Body of pancreas (tissue), 4 donors: ENCODE data around the gene CCSAP. TPM values are rescaled to one million over a fixed set of nuclear protein-coding genes. Genes with fewer than 3 reads are reported as not detected.

Experiments used
- ATAC-seq: fragments of 150-250 bp; one replicate; pipeline ENCODE4 v1.9.1; 2016
- DNase-seq, 4 donors: peaks; one replicate each; pipeline ENCODE4 v3.0.0-alpha.2; 2019
- H3K27ac ChIP-seq, 4 donors: fragments of 200-600 bp; sonication (generic); 1 replicate in 3 of 4; 2 replicates in 1 of 4; pipeline versions ENCODE4 v1.5.1 to v1.6.1; 2016 to 2019; ENCODE audit warnings: mild to moderate bottlenecking in 1 of 4, mixed read lengths in 1 of 4, moderate library complexity in 1 of 4
- H3K27me3 ChIP-seq, 2 donors: fragments of 200-600 bp; sonication (generic); one replicate each; pipeline ENCODE4 v1.6.0; 2016; ENCODE audit warnings: mild to moderate bottlenecking in 1 of 2
- H3K36me3 ChIP-seq, 2 donors: fragments of 200-600 bp; sonication (generic); replicated peaks in 1 of 2; 2 replicates each; pipeline ENCODE4 v1.5.1; 2016; ENCODE audit warnings: low read depth in 2 of 2; ENCODE audit not compliant: insufficient read depth in 1 of 2
- H3K4me1 ChIP-seq: fragments of 200-600 bp; sonication (generic); one replicate; pipeline ENCODE4 v1.6.0; 2016
- H3K4me3 ChIP-seq, 2 donors: fragments of 200-600 bp; sonication (generic); 1 replicate in 1 of 2; 2 replicates in 1 of 2; pipeline ENCODE4 v1.5.1; 2016 to 2019
- H3K9me3 ChIP-seq, 3 donors: fragments of 200-600 bp; sonication (generic); 1 replicate in 2 of 3; 2 replicates in 1 of 3; pipeline ENCODE4 v1.5.1; 2016
- CTCF ChIP-seq, 7 experiments: fragments of 450-650 bp in 4 of 7; fragments of 200-600 bp in 3 of 7; sonication (generic) in 3 of 7; IDR thresholded peaks; one replicate each; pipeline ENCODE4 v1.5.1; 2016 to 2019; ENCODE audit warnings: antibody characterized with exemption in 7 of 7
- POLR2A ChIP-seq, 3 donors: fragments of 450-650 bp; IDR thresholded peaks; one replicate each; pipeline ENCODE4 v1.6.1; 2016; ENCODE audit warnings: antibody characterized with exemption in 3 of 3, mild to moderate bottlenecking in 2 of 3
- WGBS, 2 donors: methylation state at CpG; one replicate each; pipeline ENCODE4 v1.1.5; 2017; 5-methylcytosine and 5-hydroxymethylcytosine counted together
- intact Hi-C: fragments of 100-400 bp; cut with DNase I; formaldehyde crosslinking; loops from one replicate; pipeline ENCODE4 v1.15.1; 2023
- total RNA-seq, 2 donors: library from RNA; depleted of rRNA; stranded (reverse); fragments of >200 nt; gene quantifications; one replicate each; pipeline ENCODE4 v1.1.0, GENCODE V29; 2016

Gene CCSAP
- total RNA-seq, 2 donors from 2014 or later: 1.6 to 2.0 TPM

DNA sequence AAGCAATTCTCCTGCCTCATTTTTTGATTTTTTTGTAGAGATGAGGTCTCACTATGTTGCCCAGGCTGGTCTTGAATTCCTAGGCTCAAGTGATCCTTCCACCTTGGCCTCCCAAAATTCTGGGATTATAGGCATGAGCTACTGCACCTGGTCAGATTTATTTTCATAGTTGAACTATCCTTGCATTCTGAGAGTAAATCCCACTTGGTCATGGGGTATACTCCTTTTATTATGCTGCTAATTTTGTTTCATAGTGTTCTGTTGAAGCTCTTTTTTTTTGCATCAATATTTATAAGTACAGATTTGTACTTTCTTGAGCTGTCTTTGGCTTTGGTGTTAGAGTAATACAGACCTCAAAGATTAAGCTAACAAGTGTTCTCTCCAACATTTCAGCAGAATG is 12.8 kb upstream of the CCSAP start:
- H3K9me3 ChIP-seq: no peaks in the 10 kb centered on the region
- intact Hi-C loops: no loop called here
- no peak for TF ChIP-seq CTCF (IDR thresholded peaks at IDR 0.05)
- TF ChIP-seq POLR2A (IDR thresholded peaks at IDR 0.05): no peak
- H3K4me1 ChIP-seq: no peaks in the 10 kb centered on the region
- H3K27me3 ChIP-seq: no peaks in the 10 kb centered on the region
- no peak overlapping the region for H3K4me3 ChIP-seq
- no peak for ATAC-seq
- no peak for DNase-seq
- no peak overlapping the region for H3K27ac ChIP-seq
- no peaks in the 10 kb centered on the region for H3K36me3 ChIP-seq

- Histone ChIP-seq H3K27me3 (no peaks in the 10 kb centered on the region), H3K4me3 (no peak overlapping the region), H3K36me3 (no peaks in the 10 kb centered on the region), H3K27ac (no peak overlapping the region), H3K9me3 (no peaks in the 10 kb centered on the region), H3K4me1 (no peaks in the 10 kb centered on the region)
- TF ChIP-seq CTCF (IDR thresholded peaks at IDR 0.05) (no peak), POLR2A (IDR thresholded peaks at IDR 0.05) (no peak)
- DNase-seq: no peak
- intact Hi-C loops: no loop called here
- no peak for ATAC-seq
Observed at GRCh38 chr1:229354226-229354625, 11.4 kb upstream of the CCSAP start.

- no peaks in the 10 kb centered on the region for H3K9me3 ChIP-seq
- DNase-seq (no peak), ATAC-seq (no peak)
- no peak overlapping the region for H3K4me3 ChIP-seq
- intact Hi-C loops: no loop called here
- H3K36me3 ChIP-seq: no peaks in the 10 kb centered on the region
- 68 to 75% methylated on average over 2 of the region's 2 CpGs for WGBS, 2 donors
- H3K27me3 ChIP-seq: no peaks in the 10 kb centered on the region
- no peaks in the 10 kb centered on the region for H3K4me1 ChIP-seq
- TF ChIP-seq POLR2A (IDR thresholded peaks at IDR 0.05) (no peak), CTCF (IDR thresholded peaks at IDR 0.05) (no peak)
- no peak overlapping the region for H3K27ac ChIP-seq
Observed at GRCh38 chr1:229352975-229353374, 10.1 kb upstream of the CCSAP start.

DNA sequence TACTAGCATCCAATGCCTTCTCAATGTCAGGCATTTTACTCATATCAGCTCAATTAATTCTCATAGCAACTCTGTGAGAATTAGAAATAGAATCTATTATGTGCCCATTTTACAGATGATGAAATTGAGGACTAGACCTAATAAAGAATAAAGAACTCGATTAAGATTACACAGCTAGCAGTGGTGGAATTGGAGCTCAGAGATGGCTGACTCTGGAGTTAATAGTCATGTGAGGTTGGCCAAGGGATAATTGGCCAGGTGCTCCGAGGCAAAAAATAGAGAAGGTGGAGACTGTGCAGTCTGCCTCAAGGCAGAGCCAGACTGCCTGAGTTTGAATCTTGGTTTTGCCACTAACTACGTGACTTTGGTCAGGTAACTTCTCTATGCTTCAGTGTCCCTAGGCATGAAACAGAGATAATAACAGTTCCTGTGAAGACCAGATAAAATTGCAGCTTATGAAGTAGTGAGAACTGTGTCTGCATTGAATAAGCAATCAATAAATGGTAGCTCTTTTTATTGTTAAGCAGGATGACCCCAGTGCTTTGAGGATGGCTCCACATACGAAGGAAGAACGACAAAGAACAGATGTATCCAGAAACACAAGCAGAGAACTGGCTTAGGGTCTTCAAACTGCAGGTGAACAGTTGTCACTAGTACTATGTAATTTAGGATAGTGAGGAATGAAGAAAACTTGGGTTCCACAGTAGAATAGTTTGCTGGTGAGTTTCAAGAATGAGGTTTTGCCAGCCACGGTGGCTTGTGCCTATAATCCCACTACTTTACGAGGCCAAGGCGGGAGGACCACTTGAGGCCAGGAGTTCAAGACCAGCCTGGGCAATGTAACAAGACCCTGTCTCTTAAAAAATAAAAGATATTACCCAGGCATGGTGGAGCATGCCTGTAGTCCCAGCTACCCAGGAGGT is 6.9 kb upstream of the CCSAP start:
- intact Hi-C loops: no loop called here
- TF ChIP-seq POLR2A (IDR thresholded peaks at IDR 0.05) (no peak), CTCF (IDR thresholded peaks at IDR 0.05) (no peak)
- WGBS, 2 donors: 60 to 70% methylated on average over 8 of the region's 8 CpGs
- no peak overlapping the region for H3K4me3 ChIP-seq
- ATAC-seq (no peak), DNase-seq (no peak)
- no peaks in the 10 kb centered on the region for H3K9me3 ChIP-seq
- H3K4me1 ChIP-seq: no peaks in the 10 kb centered on the region
- no peaks in the 10 kb centered on the region for H3K27me3 ChIP-seq
- H3K36me3 ChIP-seq: no peaks in the 10 kb centered on the region
- H3K27ac ChIP-seq: no peak overlapping the region

GRCh38 chr1:229347528-229347927 is 4.7 kb upstream of the CCSAP start:
- Histone ChIP-seq H3K27ac (no peak overlapping the region), H3K4me3 (no peak overlapping the region), H3K9me3 (no peaks in the 10 kb centered on the region), H3K4me1 (peaks cover 9% of the 10 kb centered on the region), H3K27me3 (no peaks in the 10 kb centered on the region), H3K36me3 (no peaks in the 10 kb centered on the region)
- ATAC-seq: no peak
- intact Hi-C loops: no loop called here
- 60 to 76% methylated on average over 3 of the region's 3 CpGs for WGBS, 2 donors
- TF ChIP-seq POLR2A (IDR thresholded peaks at IDR 0.05) (no peak), CTCF (IDR thresholded peaks at IDR 0.05) (no peak)
- DNase-seq: peak in 1 of 4 donors; percentile 15
